Keratinocyte (primary cell): ENCODE measurements around the gene TPM3. TPM values are rescaled to one million over a fixed set of nuclear protein-coding genes. Genes with fewer than 3 reads are reported as not detected.
"Not testable (repeated sequence)": the region's sequence is repeated elsewhere in the genome, so short reads cannot be mapped to it uniquely, and the experiment has no call there.

Source experiments
- DNase-seq: peaks from one replicate; pipeline ENCODE4 v3.0.0-alpha.2; 2011; ENCODE audit warnings: low read depth, missing footprints, low spot score
- FAIRE-seq: peaks from 2 replicates; lab custom pipeline; 2011; peaks lifted over from hg19 to GRCh38; lab: Jason Lieb, UNC
- H2AFZ ChIP-seq: 2 replicates; pipeline ENCODE4 v1.6.0; 2012; ENCODE audit warnings: low read length, control low read depth, inconsistent platforms; ENCODE audit not compliant: control insufficient read depth
- H3K27ac ChIP-seq: 2 replicates; pipeline ENCODE4 v1.5.1; 2011; ENCODE audit warnings: low read length; ENCODE audit not compliant: control insufficient read depth, insufficient read depth
- H3K27me3 ChIP-seq: 3 replicates; pipeline ENCODE4 v1.6.0; 2011; ENCODE audit warnings: low read length; ENCODE audit not compliant: control insufficient read depth, insufficient read depth; ENCODE audit errors: extremely low read depth
- H3K36me3 ChIP-seq, 2 experiments: 2 replicates in 1 of 2; 3 replicates in 1 of 2; pipeline ENCODE4 v1.5.1; 2011; ENCODE audit warnings: low read length in 2 of 2, mild to moderate bottlenecking in 1 of 2; ENCODE audit not compliant: control insufficient read depth in 2 of 2, insufficient read depth in 2 of 2; ENCODE audit errors: extremely low read depth in 1 of 2
- H3K4me1 ChIP-seq: 3 replicates; pipeline ENCODE4 v1.5.1; 2011; ENCODE audit warnings: low read length; ENCODE audit not compliant: control insufficient read depth, insufficient read depth; ENCODE audit errors: extremely low read depth
- H3K4me2 ChIP-seq: 3 replicates; pipeline ENCODE4 v1.6.0; 2011; ENCODE audit warnings: low read depth, low read length; ENCODE audit not compliant: control insufficient read depth, insufficient read depth; ENCODE audit errors: extremely low read depth
- H3K4me3 ChIP-seq, 3 experiments: fragments of 200-600 bp in 1 of 3; sonication (generic) in 1 of 3; 2 replicates in 2 of 3; 3 replicates in 1 of 3; pipeline ENCODE4 v1.5.1; 2011 to 2016; ENCODE audit warnings: low read length in 3 of 3, mild to moderate bottlenecking in 3 of 3, control low read depth in 2 of 3, inconsistent platforms in 1 of 3, low read depth in 1 of 3, mixed read lengths in 1 of 3, mixed run types in 1 of 3, moderate library complexity in 1 of 3; ENCODE audit not compliant: control insufficient read depth in 2 of 3, insufficient read depth in 2 of 3; ENCODE audit errors: extremely low read depth in 1 of 3
- H3K79me2 ChIP-seq: 2 replicates; pipeline ENCODE4 v1.6.0; 2012; ENCODE audit warnings: low read length; ENCODE audit not compliant: control insufficient read depth, insufficient read depth
- H3K9ac ChIP-seq: 3 replicates; pipeline ENCODE4 v1.6.0; 2011; ENCODE audit warnings: low read length; ENCODE audit not compliant: control insufficient read depth, insufficient read depth; ENCODE audit errors: extremely low read depth
- H3K9me1 ChIP-seq: 3 replicates; pipeline ENCODE4 v1.6.0; 2011; ENCODE audit warnings: low read length; ENCODE audit not compliant: control insufficient read depth, insufficient read depth; ENCODE audit errors: extremely low read depth
- H3K9me3 ChIP-seq: 2 replicates; pipeline ENCODE4 v1.5.1; 2012; ENCODE audit warnings: low read depth, low read length; ENCODE audit not compliant: control insufficient read depth
- H4K20me1 ChIP-seq: 3 replicates; pipeline ENCODE4 v1.6.0; 2011; ENCODE audit warnings: low read length; ENCODE audit not compliant: control insufficient read depth, insufficient read depth; ENCODE audit errors: extremely low read depth
- CTCF ChIP-seq, 3 experiments: IDR thresholded peaks in 1 of 3; conservative IDR thresholded peaks in 1 of 3; optimal IDR thresholded peaks in 1 of 3; 2 replicates in 2 of 3; 3 replicates in 1 of 3; pipeline versions ENCODE3 to v1.5.1; 2011; ENCODE audit warnings: low read length in 3 of 3, mild to moderate bottlenecking in 3 of 3, moderate library complexity in 2 of 3, control low read depth in 1 of 3, inconsistent platforms in 1 of 3; ENCODE audit not compliant: insufficient read depth in 2 of 3; ENCODE audit errors: extremely low read depth in 1 of 3
- EZH2 ChIP-seq: IDR thresholded peaks from one replicate; pipeline ENCODE4 v1.6.1; 2012; ENCODE audit warnings: inconsistent platforms, mild to moderate bottlenecking, low read length, moderate library complexity
- dilution Hi-C: fragments of 300-500 bp; cut with MboI; formaldehyde crosslinking; loops from one replicate; pipeline ENCODE4 v1.7.0; 2020; ENCODE audit warnings: low sequenced_read_pairs; ENCODE audit not compliant: extremely low pct_ligation_motif_present
- polyA plus RNA-seq, 5 experiments: library from polyadenylated mRNA; depleted of rRNA in 3 of 5; stranded (reverse) in 3 of 5; stranded (forward) in 1 of 5; unstranded in 1 of 5; fragments of >200 nt; gene quantifications; 1 replicate in 1 of 5; 2 replicates in 3 of 5; 3 replicates in 1 of 5; pipeline versions ENCODE4 v1.2.1 to v1.2.3, GENCODE V29; 2011 to 2012; ENCODE audit warnings: missing spikeins in 2 of 5, low read depth in 1 of 5, low replicate concordance in 1 of 5

TPM3 gene
- polyA plus RNA-seq, 1 donor (not counting 4 experiments of a cell fraction or from before 2014, with no cell fraction given), result 585 TPM

DNA sequence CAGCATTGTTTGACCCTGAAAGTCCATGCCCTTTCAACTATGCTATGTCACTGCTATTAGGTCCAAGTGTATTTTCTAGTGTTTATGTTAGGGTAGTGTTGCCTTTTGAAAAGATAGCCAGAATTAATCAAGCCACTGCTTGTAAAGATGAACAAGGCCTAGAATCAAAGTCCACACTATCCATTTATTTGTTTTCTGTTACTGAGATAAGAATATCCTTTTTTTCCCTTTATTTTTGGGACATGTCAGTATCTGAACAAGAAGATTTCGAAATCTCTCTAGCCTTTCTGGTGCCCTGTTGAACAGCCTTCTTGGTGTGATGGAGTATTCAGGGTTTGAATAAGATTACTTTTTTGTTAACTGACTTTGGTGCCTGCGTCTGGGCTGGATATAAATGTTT lies 45.5 kb upstream of the TPM3 start:
- Histone ChIP-seq H3K27ac (no peak overlapping the region), H3K4me1 (no peaks in the 10 kb centered on the region), H3K9me1 (no peaks in the 10 kb centered on the region), H4K20me1 (no peaks in the 10 kb centered on the region), H3K4me3 (no peak overlapping the region), H3K79me2 (peaks cover 51% of the 10 kb centered on the region), H3K9ac (no peak overlapping the region), H3K4me2 (no peak overlapping the region), H2AFZ (no peak overlapping the region), H3K36me3 (peaks cover 19 to 33% of the 10 kb centered on the region in 2 experiments), H3K27me3 (no peaks in the 10 kb centered on the region), H3K9me3 (no peaks in the 10 kb centered on the region)
- DNase-seq (no peak), FAIRE-seq (no peak)
- dilution Hi-C loops, result no loop called here
- TF ChIP-seq CTCF (optimal IDR thresholded peaks at IDR 0.05 in 1 of 3, IDR thresholded peaks at IDR 0.05 in 1 of 3, conservative IDR thresholded peaks at IDR 0.05 in 1 of 3; ENCODE audit: extremely low read depth in 1 of 3, insufficient read depth in 2 of 3, low read length in 3 of 3) (no peak), EZH2 (no peak)

- H3K79me2 ChIP-seq, result peaks cover 53% of the 10 kb centered on the region
- no peaks in the 10 kb centered on the region for H3K9me3 ChIP-seq
- no peak overlapping the region for H3K27ac ChIP-seq
- TF ChIP-seq CTCF (optimal IDR thresholded peaks at IDR 0.05 in 1 of 3, IDR thresholded peaks at IDR 0.05 in 1 of 3, conservative IDR thresholded peaks at IDR 0.05 in 1 of 3; ENCODE audit: extremely low read depth in 1 of 3, insufficient read depth in 2 of 3, low read length in 3 of 3), result no peak
- TF ChIP-seq EZH2, result no peak
- no peak overlapping the region for H3K4me2 ChIP-seq
- H3K9ac ChIP-seq, result no peak overlapping the region
- H4K20me1 ChIP-seq, result no peaks in the 10 kb centered on the region
- no peak for FAIRE-seq
- peaks cover 17 to 30% of the 10 kb centered on the region in 2 experiments for H3K36me3 ChIP-seq
- H2AFZ ChIP-seq, result no peak overlapping the region
- no peaks in the 10 kb centered on the region for H3K9me1 ChIP-seq
- no peaks in the 10 kb centered on the region for H3K4me1 ChIP-seq
- no peak for DNase-seq
- H3K4me3 ChIP-seq, result no peak overlapping the region
- no peaks in the 10 kb centered on the region for H3K27me3 ChIP-seq
- dilution Hi-C loops, result no loop called here
Measured at GRCh38 chr1:154236855-154237254, 45.0 kb upstream of the TPM3 start.

GRCh38 chr1:154233127-154233526 lies 41.2 kb upstream of the TPM3 start:
- DNase-seq, H3K9ac ChIP-seq, H3K27ac ChIP-seq, H3K9me1 ChIP-seq, H3K27me3 ChIP-seq, FAIRE-seq, H3K4me1 ChIP-seq, H3K4me2 ChIP-seq, H2AFZ ChIP-seq, H4K20me1 ChIP-seq, dilution Hi-C loops, H3K4me3 ChIP-seq, H3K9me3 ChIP-seq: not testable (repeated sequence)
- Histone ChIP-seq H3K36me3 (peaks cover 33 to 41% of the 10 kb centered on the region in 2 experiments), H3K79me2 (peaks cover 66% of the 10 kb centered on the region)

GRCh38 chr1:154231112-154231511 lies 39.2 kb upstream of the TPM3 start:
- peaks cover 40 to 44% of the 10 kb centered on the region in 2 experiments for H3K36me3 ChIP-seq
- not testable (repeated sequence) for FAIRE-seq

More at GRCh38 chr1:154231112-154231511, 39.2 kb upstream of the TPM3 start:
- dilution Hi-C loops, H3K9ac ChIP-seq, H3K27ac ChIP-seq, H4K20me1 ChIP-seq, H3K9me1 ChIP-seq, H3K4me2 ChIP-seq, H3K9me3 ChIP-seq, H3K4me3 ChIP-seq, DNase-seq, H3K27me3 ChIP-seq, H3K4me1 ChIP-seq, H2AFZ ChIP-seq: not testable (repeated sequence)
- H3K79me2 ChIP-seq, result peaks cover 64% of the 10 kb centered on the region
